GM12892 (cell line): ENCODE measurements around the gene FBXL15.

Experiments used
- POLR2A ChIP-seq: IDR thresholded peaks from 2 replicates; pipeline ENCODE4 v1.6.1; 2011; ENCODE audit warnings: low read depth, low read length, control low read depth
- POLR2AphosphoS5 ChIP-seq: IDR thresholded peaks from 2 replicates; pipeline ENCODE4 v1.6.1; 2011; ENCODE audit warnings: low read depth, low read length, control low read depth
- TAF1 ChIP-seq: IDR thresholded peaks from 2 replicates; pipeline ENCODE4 v1.6.1; 2011; ENCODE audit warnings: low read depth, mild to moderate bottlenecking, control low read depth, low read length, borderline replicate concordance

DNA sequence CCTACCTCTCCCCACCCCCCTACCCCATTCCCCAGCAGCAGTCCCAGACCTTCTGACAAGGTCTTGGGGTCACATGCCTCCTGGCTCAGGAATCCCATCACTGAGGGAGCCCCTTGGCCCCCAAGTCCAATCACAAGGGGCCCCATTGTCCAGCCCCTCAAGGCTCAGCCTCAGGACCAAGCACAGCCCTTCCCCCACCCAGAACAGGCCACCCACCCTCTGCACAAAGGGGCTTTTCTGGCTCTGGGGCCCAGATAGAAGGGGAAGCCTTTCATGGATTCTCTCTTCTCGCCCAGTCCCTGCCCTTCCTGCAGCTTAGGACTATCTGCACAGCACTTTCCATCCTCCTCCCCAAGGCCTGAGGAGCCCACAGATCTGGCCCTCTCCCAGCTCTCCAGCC is 4.8 kb downstream of the FBXL15 start:
- TF ChIP-seq POLR2A = no peak
- no peak for TF ChIP-seq POLR2AphosphoS5
- TF ChIP-seq TAF1 = no peak
